AG08395 (cell line): ENCODE data around the gene DNAJC6.
A peak's percentile ranks its signal among the peaks of the same experiment; 100 is the strongest.

Source experiments
- DNase-seq: peaks from one replicate; pipeline ENCODE4 v3.0.0; 2012; ENCODE audit warnings: mixed read lengths, low spot score

DNAJC6 gene

GRCh38 chr1:65292861-65293593 lies 16.3 kb upstream of the DNAJC6 start:
- DNase-seq: no peak

- no peak for DNase-seq
These were observed 11.6 kb upstream of the DNAJC6 start for GRCh38 chr1:65297706-65298105.

- DNase-seq: no peak
These were observed 10.0 kb upstream of the DNAJC6 start for GRCh38 chr1:65299328-65299727.

- no peak for DNase-seq
These were observed 501 bp upstream of the DNAJC6 start for GRCh38 chr1:65308781-65309303.

- DNase-seq: no peak
These were observed 790 bp downstream of the DNAJC6 start for GRCh38 chr1:65310078-65310587.

GRCh38 chr1:65311760-65312159 lies 2.4 kb downstream of the DNAJC6 start:
- DNase-seq: no peak

DNA sequence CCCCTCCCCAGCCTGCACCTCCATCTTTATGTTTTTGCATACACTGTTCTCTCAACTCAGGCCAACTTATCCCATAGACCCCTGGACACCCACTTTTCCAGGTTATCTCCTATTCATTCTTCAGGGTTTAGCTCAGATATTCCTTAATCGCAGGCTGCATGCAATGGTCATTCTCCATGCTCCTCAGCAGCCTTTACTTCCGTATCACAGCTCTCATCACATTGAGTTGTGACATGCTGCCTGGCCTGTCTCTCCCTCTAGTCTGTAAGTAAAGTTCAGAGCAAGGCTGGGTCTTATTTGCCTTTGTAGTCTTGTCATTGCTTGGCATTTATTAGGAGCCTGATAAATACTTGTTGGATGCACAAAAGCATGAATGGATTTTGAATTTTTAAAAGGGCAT lies 6.9 kb downstream of the DNAJC6 start:
- no peak for DNase-seq

DNA sequence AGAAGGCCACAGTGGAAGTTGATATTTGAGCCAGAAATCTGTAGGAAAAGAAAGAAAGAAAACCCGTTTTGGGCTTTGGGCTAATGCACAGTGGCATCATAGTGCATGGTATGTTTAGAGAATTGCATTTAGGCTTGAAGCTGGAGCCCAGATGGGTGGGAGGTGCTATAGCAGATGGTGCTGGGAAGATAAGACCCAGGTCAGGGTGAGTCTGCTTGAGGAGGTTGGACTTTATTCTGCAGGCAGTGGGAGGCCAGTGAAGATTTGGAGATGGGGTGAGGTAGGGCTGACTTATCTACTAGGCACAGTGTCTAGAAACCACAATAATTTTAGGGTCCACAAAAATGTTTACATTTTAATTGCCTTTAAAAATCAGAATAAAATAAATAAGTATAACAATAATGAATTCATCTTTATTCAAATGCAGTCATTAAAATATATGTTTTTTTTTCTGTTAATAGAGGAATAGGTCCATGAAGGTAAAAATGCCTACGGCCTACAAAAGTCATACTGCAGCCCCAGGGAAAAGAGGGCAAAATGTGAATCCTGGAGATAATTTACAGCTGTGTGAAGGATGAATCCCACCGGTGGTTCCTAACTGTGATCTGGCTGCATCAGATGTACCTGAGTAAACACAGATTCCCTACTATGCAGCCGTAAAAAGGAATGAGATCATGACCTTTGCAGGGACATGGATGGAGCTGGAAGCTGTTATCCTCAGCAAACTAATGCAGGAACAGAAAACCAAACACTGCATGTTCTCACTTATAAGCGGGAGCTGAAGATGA lies 8.7 kb downstream of the DNAJC6 start:
- no peak for DNase-seq

- no peak for DNase-seq
These were observed 9.8 kb downstream of the DNAJC6 start for GRCh38 chr1:65319141-65319540.

DNA sequence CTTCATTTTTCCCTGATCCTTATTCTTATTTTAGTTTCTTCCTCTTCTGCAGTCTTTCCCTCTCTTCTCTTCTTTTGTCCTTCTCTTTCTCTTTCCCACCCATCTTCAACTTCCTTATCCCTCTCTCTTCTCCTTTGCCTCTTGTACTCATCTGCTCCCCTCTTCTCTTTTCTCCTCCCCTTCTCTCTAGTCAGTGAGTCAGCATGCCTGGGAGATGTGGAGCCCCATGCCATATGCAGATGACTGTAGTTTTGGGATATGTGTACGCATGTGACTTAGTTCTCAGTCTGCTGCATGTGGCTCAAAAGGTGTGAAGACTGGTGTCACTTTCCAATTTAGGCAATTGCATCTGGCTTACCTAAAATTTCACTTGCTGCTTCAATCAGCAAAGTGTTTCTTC lies 10.4 kb downstream of the DNAJC6 start:
- DNase-seq: no peak

GRCh38 chr1:65321879-65322278 lies 12.5 kb downstream of the DNAJC6 start:
- DNase-seq: no peak

- DNase-seq: no peak
These were observed 13.9 kb downstream of the DNAJC6 start for GRCh38 chr1:65323246-65323645.

- no peak for DNase-seq
These were observed 20.7 kb downstream of the DNAJC6 start for GRCh38 chr1:65330021-65330420.

GRCh38 chr1:65330822-65331221 lies 21.5 kb downstream of the DNAJC6 start:
- no peak for DNase-seq

- DNase-seq: no peak
These were observed 23.5 kb downstream of the DNAJC6 start for GRCh38 chr1:65332821-65333220.

DNA sequence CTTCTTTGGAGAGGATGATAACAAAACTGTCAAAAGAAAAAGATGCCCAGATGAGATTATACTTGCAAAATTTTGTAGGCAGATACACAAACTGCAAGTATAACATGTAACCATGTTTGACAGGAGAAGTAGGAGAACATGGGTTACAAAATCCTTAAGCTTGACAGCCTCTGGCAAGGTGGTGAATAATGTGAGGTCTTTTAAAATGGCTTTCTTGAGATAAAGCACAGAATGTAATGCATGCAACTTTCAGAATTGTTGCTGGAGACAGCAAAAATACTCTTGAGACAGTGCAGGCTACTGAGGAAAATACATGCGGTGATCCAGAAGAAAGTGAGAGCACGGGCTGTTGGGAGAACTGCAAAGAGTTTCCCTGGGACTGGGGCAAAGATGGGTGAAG lies 24.7 kb downstream of the DNAJC6 start:
- DNase-seq: no peak

GRCh38 chr1:65339866-65340468 lies 30.6 kb downstream of the DNAJC6 start:
- DNase-seq: peak; percentile 17

- DNase-seq: no peak
These were observed 32.0 kb downstream of the DNAJC6 start for GRCh38 chr1:65341381-65341780.

DNA sequence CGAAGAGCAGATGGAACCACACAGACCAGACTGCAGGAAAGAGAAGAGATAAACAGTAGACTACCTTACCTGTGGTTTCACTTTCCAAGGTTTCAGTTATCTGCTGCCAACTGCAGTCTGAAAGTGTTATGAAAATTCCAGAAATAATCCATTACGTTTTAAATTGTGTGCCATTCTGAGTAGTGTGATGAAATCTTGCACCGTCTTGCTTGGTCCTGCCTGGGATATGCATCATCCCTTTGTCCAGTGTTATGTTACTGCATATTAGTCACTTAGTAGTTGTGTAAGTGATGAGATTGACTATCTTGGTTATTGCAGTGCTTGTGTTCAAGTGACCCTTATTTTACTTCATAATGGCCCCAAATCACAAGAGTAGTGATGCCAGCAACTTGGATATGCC lies 33.9 kb downstream of the DNAJC6 start:
- peak; percentile 38 for DNase-seq

- no peak for DNase-seq
These were observed 35.0 kb downstream of the DNAJC6 start for GRCh38 chr1:65344171-65344814.

DNA sequence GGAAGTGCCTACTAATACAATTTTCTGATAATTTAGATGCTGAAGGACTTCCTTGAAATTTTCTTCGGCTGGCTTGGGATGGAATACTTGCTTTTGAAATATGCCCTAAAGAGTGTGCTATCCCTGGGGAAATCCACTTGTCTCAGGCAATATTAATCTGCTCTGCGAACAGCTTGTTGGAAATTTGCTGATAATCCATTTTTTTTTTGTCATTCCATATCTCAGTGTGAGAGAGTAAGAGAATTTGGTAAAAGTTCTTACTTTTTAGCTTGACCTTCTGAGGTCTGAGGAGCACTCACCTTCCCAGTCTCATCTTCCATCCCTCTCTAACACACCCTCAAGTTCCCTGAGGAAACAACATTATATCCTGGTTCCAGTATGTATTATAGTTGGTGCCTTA lies 36.8 kb downstream of the DNAJC6 start:
- no peak for DNase-seq

DNA sequence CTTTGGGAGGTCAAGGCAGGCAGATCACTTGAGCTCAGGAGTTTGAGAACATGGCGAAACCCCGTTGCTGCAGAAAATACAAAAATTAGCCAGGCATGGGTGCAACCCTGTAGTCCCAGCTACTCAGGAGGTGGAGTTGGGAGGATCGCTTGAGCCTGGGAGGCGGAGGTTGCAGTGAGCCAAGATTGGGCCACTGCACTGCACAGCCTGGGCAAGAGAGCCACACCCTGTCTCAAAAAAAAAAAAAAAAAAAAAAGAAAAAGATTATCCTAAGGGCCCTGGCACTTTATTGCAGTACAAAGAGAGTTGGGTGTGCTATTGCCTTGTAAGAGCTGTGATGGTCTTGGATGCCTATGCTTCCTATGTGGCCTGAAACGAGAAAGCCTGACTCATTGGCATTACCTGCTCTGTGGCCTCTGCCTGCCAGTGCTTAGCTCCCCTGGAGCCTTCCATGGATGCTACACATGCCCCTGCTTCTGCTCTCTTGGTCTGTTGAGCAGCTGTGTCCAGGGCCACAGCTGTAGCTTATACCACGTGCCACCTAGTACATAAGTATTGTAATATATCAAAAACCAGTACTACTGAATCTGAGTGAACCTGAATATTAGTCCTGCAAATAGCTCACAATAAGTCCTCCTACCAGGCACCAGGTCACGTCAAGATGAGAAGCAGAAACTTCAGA lies 45.8 kb downstream of the DNAJC6 start:
- no peak for DNase-seq
